GM20431 (cell line): ENCODE results near the gene ATXN7L2.

ENCODE experiments used
- in situ Hi-C: fragments of 300-500 bp; cut with MseI, MboI; formaldehyde crosslinking; loops from one replicate; pipeline ENCODE4 v1.15.0; 2020; ENCODE audit warnings: low sequenced_read_pairs; ENCODE audit not compliant: unreplicated experiment

Gene ATXN7L2

GRCh38 chr1:109495738-109496137, 12.0 kb downstream of the ATXN7L2 start:
- in situ Hi-C loops, result no loop called here

GRCh38 chr1:109497449-109498160, 13.9 kb downstream of the ATXN7L2 start:
- in situ Hi-C loops, result no loop called here

GRCh38 chr1:109498161-109498801, 14.6 kb downstream of the ATXN7L2 start:
- in situ Hi-C loops, result no loop called here

- in situ Hi-C loops, result no loop called here
Measured at GRCh38 chr1:109499081-109499480, 15.4 kb downstream of the ATXN7L2 start.

GRCh38 chr1:109499661-109500536, 16.2 kb downstream of the ATXN7L2 start:
- in situ Hi-C loops, result no loop called here

GRCh38 chr1:109500941-109501381, 17.3 kb downstream of the ATXN7L2 start:
- in situ Hi-C loops, result no loop called here

GRCh38 chr1:109501644-109502363, 18.1 kb downstream of the ATXN7L2 start:
- in situ Hi-C loops, result no loop called here

GRCh38 chr1:109502364-109502851, 18.7 kb downstream of the ATXN7L2 start:
- in situ Hi-C loops, result no loop called here

- in situ Hi-C loops, result no loop called here
Measured at GRCh38 chr1:109503935-109504334, 20.2 kb downstream of the ATXN7L2 start.

- in situ Hi-C loops, result no loop called here
Measured at GRCh38 chr1:109504974-109505373, 21.3 kb downstream of the ATXN7L2 start.

- in situ Hi-C loops, result no loop called here
Measured at GRCh38 chr1:109508001-109508872, 24.5 kb downstream of the ATXN7L2 start.

- in situ Hi-C loops, result no loop called here
Measured at GRCh38 chr1:109508873-109509175, 25.1 kb downstream of the ATXN7L2 start.

GRCh38 chr1:109509176-109510134, 25.8 kb downstream of the ATXN7L2 start, which contains the start of gene AMIGO1:
Gene AMIGO1 (minus strand): TSS chr1:109509727. CDS start chr1:109508912, 815 bp downstream.
- in situ Hi-C loops, result no loop called here

- in situ Hi-C loops, result no loop called here
Measured at GRCh38 chr1:109513110-109513710, 29.5 kb downstream of the ATXN7L2 start.

GRCh38 chr1:109514846-109515245, 31.1 kb downstream of the ATXN7L2 start:
- in situ Hi-C loops, result no loop called here

- in situ Hi-C loops, result no loop called here
Measured at GRCh38 chr1:109516872-109517271, 33.2 kb downstream of the ATXN7L2 start.

GRCh38 chr1:109517337-109517736, 33.6 kb downstream of the ATXN7L2 start:
- in situ Hi-C loops, result no loop called here
